Right kidney (tissue), 1 donor: ENCODE results near the gene PHLDA1.
"Not testable (repeated sequence)": the region's sequence is repeated elsewhere in the genome, so short reads cannot be mapped to it uniquely, and the experiment has no call there.

Experiments used
- DNase-seq: peaks from one replicate; pipeline ENCODE4 v3.0.0-alpha.2; 2016

PHLDA1 gene

GRCh38 chr12:75987709-75988108 is 43.9 kb downstream of the PHLDA1 start:
- DNase-seq: not testable (repeated sequence)

GRCh38 chr12:75986001-75986746 is 45.4 kb downstream of the PHLDA1 start:
- no peak for DNase-seq

DNA sequence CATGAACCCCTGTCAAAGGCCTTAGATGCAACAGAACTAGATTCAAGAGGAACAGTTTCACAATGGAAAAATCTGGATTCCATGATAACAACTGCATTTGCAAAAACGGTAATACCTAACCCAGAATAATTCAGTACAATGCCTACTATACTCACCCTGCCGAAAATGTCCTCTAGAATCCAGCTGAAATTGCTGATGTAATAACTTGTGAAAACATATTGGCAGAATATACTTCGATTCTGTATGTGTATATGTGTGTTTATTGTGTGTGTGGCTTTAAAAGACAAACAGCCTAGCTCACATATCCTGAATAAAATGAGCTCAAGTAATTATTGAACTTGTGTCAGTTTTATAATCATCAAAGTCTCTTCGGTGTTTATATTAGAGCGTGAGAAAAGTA is 46.0 kb downstream of the PHLDA1 start:
- DNase-seq: no peak

DNA sequence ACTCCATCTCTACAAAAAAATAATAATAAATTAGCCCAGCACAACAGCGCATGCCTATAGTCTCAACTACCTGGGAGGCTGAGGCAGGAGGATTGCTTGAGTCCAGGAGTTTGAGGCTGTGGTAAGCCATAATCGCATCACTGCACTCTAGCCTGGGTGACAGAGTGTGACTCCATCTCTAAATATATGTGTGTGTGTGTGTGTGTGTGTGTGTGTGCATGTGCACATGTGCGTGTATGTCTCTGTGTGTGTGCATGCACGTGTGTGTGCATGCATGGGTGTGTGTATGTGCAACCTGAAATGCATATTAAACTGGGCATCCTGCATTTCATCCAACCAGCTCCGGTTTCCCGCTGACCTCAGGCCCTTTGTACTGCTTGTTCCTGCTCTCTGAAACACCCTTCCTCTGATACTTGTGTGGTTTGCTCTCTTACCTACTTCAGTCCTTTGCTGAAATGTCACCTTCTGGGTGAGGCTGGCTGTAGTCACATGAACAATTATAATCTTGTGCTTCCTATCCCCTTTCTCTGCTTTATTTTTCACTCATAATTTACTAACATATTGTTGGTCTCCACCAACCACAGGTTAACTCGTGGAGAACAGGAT is 46.9 kb downstream of the PHLDA1 start:
- no peak for DNase-seq

GRCh38 chr12:75983851-75984250 is 47.7 kb downstream of the PHLDA1 start:
- not testable (repeated sequence) for DNase-seq

- no peak for DNase-seq
These were observed 48.5 kb downstream of the PHLDA1 start for GRCh38 chr12:75982979-75983660.

GRCh38 chr12:75982169-75982564 is 49.4 kb downstream of the PHLDA1 start:
- DNase-seq: no peak

DNA sequence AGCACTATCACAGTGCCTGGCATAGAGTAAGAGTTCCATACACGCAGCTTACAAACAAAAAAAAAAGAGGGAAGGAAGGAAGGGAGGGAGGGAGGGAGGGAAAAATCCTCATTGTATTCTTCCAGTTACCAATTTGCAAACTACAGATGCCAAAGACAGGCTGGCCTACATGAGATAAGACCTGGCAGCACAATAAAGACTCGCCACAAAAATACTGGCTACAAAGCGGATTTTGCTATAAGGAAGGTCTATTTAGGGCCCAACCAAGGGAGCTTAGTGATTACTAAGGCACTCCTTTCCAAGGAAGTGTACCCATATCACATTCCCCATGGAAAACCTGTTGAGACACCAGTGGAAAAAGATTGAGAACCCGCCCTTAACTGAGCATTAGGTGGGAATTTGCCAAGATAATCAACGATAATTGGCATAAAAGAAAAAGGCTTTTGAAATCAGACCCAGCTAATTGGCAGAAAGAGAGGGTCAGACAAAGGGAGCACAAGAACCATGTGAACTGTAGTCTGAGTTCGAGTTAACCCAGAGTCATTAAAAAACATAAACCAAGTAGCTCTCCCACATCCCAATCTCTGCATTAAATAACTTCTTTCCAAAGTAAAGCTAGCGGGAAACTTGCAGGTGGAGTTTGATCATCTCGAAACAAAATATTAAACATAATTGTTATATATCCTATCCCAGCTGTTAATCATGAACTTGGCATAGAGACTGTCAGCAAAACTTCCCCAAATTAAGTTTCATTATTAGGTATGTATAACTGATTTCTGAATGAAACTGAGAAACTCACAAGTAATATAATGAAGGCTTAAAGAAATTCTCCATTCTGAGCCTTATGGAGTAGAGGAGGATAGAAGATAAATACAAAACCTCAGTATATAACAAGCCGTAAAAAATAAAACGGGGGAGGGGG is 50.1 kb downstream of the PHLDA1 start:
- DNase-seq: no peak

- no peak for DNase-seq
These were observed 52.4 kb downstream of the PHLDA1 start for GRCh38 chr12:75979181-75979580.

DNA sequence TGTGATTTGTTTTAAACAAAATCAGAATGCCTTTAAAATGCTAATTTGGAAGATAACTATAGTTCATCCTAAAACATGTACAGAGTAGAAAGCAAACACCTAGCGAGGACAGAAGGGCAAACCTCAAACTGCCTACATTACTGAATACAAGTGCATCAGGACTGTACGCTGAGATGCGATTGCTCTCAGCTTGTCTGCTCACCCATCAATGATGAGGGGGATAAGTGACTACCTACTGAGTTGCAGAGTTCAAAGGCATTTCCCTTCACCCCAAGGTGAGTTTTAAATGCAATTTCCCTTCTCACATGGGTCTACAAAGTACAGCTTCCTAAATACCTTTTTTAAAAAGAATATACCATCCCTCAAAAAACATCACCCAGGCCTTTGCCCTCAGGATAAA is 52.9 kb downstream of the PHLDA1 start:
- DNase-seq: no peak

DNA sequence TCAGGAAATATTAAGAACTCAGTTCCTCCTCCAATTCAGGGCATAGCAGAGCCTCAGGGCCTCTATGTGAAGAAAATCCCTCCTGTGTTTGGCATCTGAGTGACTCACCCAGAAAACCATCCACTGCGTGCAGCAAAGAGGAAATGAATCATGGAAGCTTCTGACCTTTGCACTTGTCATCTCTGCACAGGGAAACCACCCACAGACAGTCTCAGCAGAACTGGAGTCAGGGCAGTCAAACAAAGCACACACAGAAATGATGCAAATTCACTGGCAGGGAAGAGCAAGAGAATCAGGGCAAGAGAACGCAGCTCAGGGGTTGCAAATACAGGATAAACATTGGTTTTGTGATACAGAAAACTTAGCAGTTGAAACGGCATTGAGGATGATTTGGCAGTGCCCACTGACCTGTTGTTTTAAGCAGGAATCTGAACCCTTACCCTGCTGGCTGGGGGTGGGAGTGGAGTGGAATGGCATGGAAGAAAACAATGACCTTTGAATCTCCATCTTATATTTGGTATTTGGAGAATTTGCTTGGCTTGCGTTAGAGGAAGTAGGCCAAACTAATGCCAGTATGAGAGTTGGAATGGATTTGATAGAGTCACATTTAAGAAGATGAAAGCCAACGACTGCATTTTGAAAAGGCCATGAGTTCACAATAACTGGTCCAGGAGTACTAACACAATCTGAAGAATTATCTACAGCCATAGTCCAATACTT is 53.5 kb downstream of the PHLDA1 start:
- DNase-seq: peak; percentile 50

DNA sequence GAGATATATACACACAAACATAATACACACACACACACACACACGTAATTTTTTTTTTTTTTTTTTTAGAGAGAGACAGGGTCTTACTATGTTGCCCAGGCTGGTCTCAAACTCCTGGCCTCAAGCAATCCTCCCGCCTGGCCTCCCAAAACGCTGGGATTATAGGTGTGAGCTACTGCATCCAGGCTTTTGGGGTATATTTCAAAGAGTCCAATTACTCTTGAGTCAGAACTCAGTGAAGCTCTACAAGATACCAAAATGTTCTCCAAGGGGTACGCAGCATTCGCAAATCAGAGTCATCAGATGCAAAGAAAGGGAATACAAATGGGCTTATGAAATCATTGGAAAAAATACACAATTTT is 54.0 kb downstream of the PHLDA1 start:
- no peak for DNase-seq

DNA sequence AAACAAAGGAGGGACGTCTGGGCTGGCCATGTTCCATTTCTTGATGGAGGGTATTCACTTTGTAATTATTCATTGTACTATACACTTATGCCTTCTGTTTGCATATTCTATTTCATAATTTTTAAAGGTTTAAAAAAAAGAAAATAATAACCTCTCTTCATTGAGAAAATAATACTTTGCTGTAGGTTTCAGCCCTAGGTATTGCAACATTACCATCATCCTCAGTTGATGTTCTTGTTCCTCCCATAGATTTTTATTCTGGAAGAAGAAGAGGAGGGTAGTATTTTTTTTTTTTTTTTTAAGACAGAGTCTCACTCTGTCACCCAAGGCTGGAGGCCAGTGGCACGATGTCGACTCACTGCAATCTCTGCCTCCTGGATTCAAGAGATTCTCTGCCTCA is 54.7 kb downstream of the PHLDA1 start:
- no peak for DNase-seq

GRCh38 chr12:75976113-75976512 is 55.5 kb downstream of the PHLDA1 start:
- no peak for DNase-seq

DNA sequence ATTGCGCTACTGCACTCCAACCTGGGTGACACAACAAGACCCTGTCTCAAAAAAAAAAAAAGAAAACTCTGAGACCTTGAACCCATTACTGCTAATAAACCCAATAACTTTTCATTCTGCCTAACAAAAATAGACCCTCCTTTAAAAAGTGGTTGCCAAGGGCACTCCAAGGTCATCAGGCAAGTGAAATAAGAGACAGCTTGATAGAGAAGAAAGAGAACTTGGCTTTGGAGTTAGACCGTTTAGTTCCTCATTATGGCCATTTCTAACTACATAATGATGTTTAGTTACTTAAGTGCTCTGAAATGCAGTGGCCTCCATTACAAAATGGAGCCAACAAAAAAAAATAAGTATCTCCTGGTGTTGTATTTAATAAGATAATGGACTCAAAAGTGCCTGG is 55.9 kb downstream of the PHLDA1 start:
- no peak for DNase-seq
